ENCODE data around the gene CDK5RAP3.

DNA sequence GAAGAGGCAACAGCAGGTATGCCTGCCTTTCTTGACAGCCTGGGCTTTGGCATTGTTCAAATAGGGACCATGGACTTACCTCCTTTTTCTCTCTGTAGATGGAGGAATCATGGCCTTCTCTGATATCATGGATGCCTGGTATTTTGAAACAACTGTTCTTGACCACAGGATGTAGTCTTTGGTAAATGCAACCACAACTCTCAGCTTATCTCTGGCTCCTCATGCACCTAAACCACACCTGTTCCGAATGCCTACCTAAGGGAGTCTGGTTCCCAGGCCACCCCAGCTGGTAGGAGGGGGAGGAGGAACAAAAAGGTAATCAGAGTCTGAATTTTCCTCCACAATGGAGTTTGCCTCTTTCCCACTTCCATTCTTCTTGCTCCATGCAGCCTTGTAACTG, 18.8 kb downstream of the CDK5RAP3 start:
- TF ChIP-seq, protein P1, sequence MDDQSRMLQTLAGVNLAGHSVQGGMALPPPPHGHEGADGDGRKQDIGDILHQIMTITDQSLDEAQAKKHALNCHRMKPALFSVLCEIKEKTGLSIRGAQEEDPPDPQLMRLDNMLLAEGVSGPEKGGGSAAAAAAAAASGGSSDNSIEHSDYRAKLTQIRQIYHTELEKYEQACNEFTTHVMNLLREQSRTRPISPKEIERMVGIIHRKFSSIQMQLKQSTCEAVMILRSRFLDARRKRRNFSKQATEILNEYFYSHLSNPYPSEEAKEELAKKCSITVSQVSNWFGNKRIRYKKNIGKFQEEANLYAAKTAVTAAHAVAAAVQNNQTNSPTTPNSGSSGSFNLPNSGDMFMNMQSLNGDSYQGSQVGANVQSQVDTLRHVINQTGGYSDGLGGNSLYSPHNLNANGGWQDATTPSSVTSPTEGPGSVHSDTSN (IDR thresholded peaks at IDR 0.05): no peak
- TF ChIP-seq JUNB (IDR thresholded peaks at IDR 0.05) (no peak), RFX5 (IDR thresholded peaks at IDR 0.05) (no peak), CTCF (IDR thresholded peaks at IDR 0.05) (no peak), NFE2L2 (conservative IDR thresholded peaks at IDR 0.05; ENCODE audit: low read length) (no peak), REST (IDR thresholded peaks at IDR 0.05) (no peak)
